ELF-1 (cell line): ENCODE data around the gene BNC2.

Experiments
- DNase-seq: peaks from one replicate; pipeline ENCODE4 v3.0.0-alpha.2; 2016; ENCODE audit warnings: low read depth, low spot score

Gene BNC2

GRCh38 chr9:16869882-16870595 lies 431 bp downstream of the BNC2 start:
- peak; percentile 42 for DNase-seq

- DNase-seq, result peak; percentile 55
These were observed 1.2 kb downstream of the BNC2 start for GRCh38 chr9:16869131-16869881.

- no peak for DNase-seq
These were observed 1.8 kb downstream of the BNC2 start for GRCh38 chr9:16868701-16869100.

GRCh38 chr9:16867576-16868311 lies 2.7 kb downstream of the BNC2 start:
- peak; percentile 75 for DNase-seq

- DNase-seq, result no peak
These were observed 3.9 kb downstream of the BNC2 start for GRCh38 chr9:16866587-16866986.

GRCh38 chr9:16864649-16865434 lies 5.6 kb downstream of the BNC2 start:
- DNase-seq, result no peak

- DNase-seq, result no peak
These were observed 22.3 kb downstream of the BNC2 start for GRCh38 chr9:16848179-16848578.

GRCh38 chr9:16846986-16847385 lies 23.5 kb downstream of the BNC2 start:
- no peak for DNase-seq

GRCh38 chr9:16846367-16846766 lies 24.1 kb downstream of the BNC2 start:
- DNase-seq, result no peak

GRCh38 chr9:16834817-16835216 lies 35.7 kb downstream of the BNC2 start:
- DNase-seq, result no peak

GRCh38 chr9:16833296-16833835 lies 37.1 kb downstream of the BNC2 start:
- no peak for DNase-seq

- no peak for DNase-seq
These were observed 38.4 kb downstream of the BNC2 start for GRCh38 chr9:16832101-16832500.

GRCh38 chr9:16830806-16831205 lies 39.7 kb downstream of the BNC2 start:
- DNase-seq, result no peak

- peak; percentile 62 for DNase-seq
These were observed 41.9 kb downstream of the BNC2 start for GRCh38 chr9:16828340-16829281.

GRCh38 chr9:16825971-16826625 lies 44.4 kb downstream of the BNC2 start:
- DNase-seq, result peak; percentile 68

- DNase-seq, result no peak
These were observed 45.1 kb downstream of the BNC2 start for GRCh38 chr9:16825331-16825725.

- peak; percentile 78 for DNase-seq
These were observed 45.7 kb downstream of the BNC2 start for GRCh38 chr9:16824545-16825330.

- no peak for DNase-seq
These were observed 46.6 kb downstream of the BNC2 start for GRCh38 chr9:16823906-16824305.

GRCh38 chr9:16821344-16821743 lies 49.1 kb downstream of the BNC2 start:
- no peak for DNase-seq
